HL-60 (cell line): ENCODE data around the gene BARHL1.

ENCODE experiments used
- DNase-seq, 2 experiments: peaks; one replicate each; pipeline ENCODE4 v3.0.0-alpha.2; 2010 to 2020; ENCODE audit warnings: low read depth in 1 of 2, low spot score in 1 of 2
- H3K27ac ChIP-seq: fragments of 250-450 bp; sonication (Bioruptor Pico); replicated peaks from 2 replicates; pipeline ENCODE4 v1.5.1; 2020; ENCODE audit warnings: mild to moderate bottlenecking, moderate library complexity
- H3K27me3 ChIP-seq: fragments of 250-450 bp; sonication (Bioruptor Pico); 2 replicates; pipeline ENCODE4 v1.5.1; 2021; ENCODE audit warnings: mild to moderate bottlenecking, moderate library complexity; ENCODE audit not compliant: insufficient read depth, poor library complexity, severe bottlenecking
- H3K4me3 ChIP-seq: replicated peaks from 2 replicates; pipeline ENCODE4 v1.5.1; 2011; ENCODE audit warnings: mild to moderate bottlenecking, control low read depth, low read length; ENCODE audit not compliant: insufficient read depth
- CTCF ChIP-seq: IDR thresholded peaks from one replicate; pipeline ENCODE4 v1.5.1; 2011; ENCODE audit warnings: low read length, control low read depth, inconsistent platforms; ENCODE audit not compliant: insufficient read depth
- GABPA ChIP-seq: IDR thresholded peaks from 2 replicates; pipeline ENCODE4 v1.6.1; 2012; ENCODE audit warnings: low read depth
- POLR2AphosphoS5 ChIP-seq: IDR thresholded peaks from 2 replicates; pipeline ENCODE4 v1.6.1; 2012; ENCODE audit warnings: low read depth
- SPI1 ChIP-seq: IDR thresholded peaks from 2 replicates; pipeline ENCODE4 v1.6.1; 2012; ENCODE audit warnings: low read depth, mild to moderate bottlenecking, borderline replicate concordance
- TF ChIP-seq, protein P1 (sequence below): IDR thresholded peaks from 2 replicates; pipeline ENCODE4 v1.6.1; 2012; ENCODE audit warnings: low read depth; ENCODE audit not compliant: insufficient replicate concordance

BARHL1 gene

GRCh38 chr9:132590318-132591182, 8.1 kb downstream of the BARHL1 start:
- Histone ChIP-seq H3K27me3 (peaks cover 56% of the 10 kb centered on the region), H3K4me3 (no peak overlapping the region), H3K27ac (no peak overlapping the region)
- TF ChIP-seq SPI1 (no peak), CTCF (no peak), POLR2AphosphoS5 (no peak), GABPA (no peak)
- TF ChIP-seq, protein P1, sequence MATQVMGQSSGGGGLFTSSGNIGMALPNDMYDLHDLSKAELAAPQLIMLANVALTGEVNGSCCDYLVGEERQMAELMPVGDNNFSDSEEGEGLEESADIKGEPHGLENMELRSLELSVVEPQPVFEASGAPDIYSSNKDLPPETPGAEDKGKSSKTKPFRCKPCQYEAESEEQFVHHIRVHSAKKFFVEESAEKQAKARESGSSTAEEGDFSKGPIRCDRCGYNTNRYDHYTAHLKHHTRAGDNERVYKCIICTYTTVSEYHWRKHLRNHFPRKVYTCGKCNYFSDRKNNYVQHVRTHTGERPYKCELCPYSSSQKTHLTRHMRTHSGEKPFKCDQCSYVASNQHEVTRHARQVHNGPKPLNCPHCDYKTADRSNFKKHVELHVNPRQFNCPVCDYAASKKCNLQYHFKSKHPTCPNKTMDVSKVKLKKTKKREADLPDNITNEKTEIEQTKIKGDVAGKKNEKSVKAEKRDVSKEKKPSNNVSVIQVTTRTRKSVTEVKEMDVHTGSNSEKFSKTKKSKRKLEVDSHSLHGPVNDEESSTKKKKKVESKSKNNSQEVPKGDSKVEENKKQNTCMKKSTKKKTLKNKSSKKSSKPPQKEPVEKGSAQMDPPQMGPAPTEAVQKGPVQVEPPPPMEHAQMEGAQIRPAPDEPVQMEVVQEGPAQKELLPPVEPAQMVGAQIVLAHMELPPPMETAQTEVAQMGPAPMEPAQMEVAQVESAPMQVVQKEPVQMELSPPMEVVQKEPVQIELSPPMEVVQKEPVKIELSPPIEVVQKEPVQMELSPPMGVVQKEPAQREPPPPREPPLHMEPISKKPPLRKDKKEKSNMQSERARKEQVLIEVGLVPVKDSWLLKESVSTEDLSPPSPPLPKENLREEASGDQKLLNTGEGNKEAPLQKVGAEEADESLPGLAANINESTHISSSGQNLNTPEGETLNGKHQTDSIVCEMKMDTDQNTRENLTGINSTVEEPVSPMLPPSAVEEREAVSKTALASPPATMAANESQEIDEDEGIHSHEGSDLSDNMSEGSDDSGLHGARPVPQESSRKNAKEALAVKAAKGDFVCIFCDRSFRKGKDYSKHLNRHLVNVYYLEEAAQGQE, result no peak
- no peak for DNase-seq

DNA sequence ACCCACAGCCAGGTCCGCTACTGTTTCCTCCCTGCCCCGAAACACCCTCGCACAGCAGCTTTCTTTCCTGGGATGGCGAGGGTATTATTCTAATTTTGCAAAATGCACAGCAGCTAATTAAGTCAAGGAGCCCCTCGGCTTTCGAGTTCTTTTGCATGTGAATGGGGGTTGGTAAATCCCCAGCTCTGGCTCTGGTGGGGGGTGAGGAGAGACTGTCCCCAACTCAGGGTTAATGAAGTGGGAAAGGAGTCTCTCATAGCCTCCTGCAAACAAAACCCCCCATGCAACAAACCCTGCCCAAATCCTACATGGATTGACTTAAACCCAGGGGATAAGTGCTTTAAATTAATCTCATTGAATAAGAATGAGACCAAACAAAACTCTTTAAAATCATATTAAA, 8.8 kb downstream of the BARHL1 start:
- TF ChIP-seq, protein P1, result no peak
- no peak for DNase-seq
- H3K4me3 ChIP-seq, result no peak overlapping the region
- peaks cover 50% of the 10 kb centered on the region for H3K27me3 ChIP-seq
- H3K27ac ChIP-seq, result no peak overlapping the region

DNA sequence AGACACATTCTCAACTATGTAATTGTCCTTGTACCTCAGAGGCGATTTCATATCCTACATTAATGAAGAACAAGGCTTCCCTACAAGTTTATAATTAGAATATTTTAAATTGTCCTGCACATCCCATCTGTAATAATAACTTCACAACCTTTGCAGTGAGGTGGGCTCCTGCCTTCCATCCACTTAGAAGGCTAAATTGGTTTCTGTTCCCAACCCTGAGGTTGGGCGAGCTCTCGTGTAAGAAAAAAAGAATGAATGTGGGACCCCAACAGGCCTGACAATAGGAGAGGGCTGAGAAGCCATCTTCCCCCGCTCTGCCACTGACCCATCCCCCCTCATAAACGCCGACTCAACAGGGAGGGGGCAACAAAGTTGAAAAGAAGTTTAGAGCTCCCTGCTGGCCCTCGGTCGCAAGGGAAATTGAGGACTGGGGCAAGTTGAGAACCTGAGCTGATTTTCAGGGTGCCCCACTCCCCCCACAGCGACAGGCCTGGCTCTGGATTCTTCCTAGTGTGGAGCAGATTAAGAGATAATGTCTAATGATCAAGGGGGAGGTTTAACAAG, 9.4 kb downstream of the BARHL1 start:
- peaks cover 44% of the 10 kb centered on the region for H3K27me3 ChIP-seq

More for the DNA sequence above, 9.4 kb downstream of the BARHL1 start:
- H3K4me3 ChIP-seq, result no peak overlapping the region
- no peak overlapping the region for H3K27ac ChIP-seq
- DNase-seq, result no peak
- TF ChIP-seq, protein P1, result no peak
- no peak for TF ChIP-seq GABPA
- TF ChIP-seq CTCF, result no peak
- no peak for TF ChIP-seq SPI1
- no peak for TF ChIP-seq POLR2AphosphoS5
